ENCODE results near the gene C2CD4A. TPM values are rescaled to one million over a fixed set of nuclear protein-coding genes. Genes with fewer than 3 reads are reported as not detected.

C2CD4A gene
- total RNA-seq, 1 experiment from 2014 or later: not detected

DNA sequence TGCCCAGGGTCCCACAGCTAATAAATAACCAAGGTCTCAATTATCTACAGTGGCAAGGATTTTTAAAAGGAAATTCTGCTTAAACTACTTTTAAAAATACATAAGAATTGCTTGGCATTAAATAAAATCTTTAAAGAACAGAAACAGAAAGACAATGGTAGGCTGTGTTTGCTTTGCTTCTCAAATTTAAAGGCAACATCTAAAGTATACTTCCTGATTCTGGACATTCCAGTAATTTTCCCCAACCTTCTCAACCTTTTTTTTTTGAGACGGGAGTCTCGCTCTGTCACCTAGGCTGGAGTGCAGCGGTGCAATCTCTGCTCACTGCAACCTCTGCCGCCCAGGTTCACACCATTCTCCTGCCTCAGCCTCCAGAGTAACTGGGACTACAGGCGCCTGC, 11.8 kb upstream of the C2CD4A start:
- no TSS peak for BruUV-seq (replicated peaks)
- H3K4me2 ChIP-seq (ENCODE audit: low read length): no peak overlapping the region
- POLR2A ChIA-PET: no interaction called here
- H3K4me3 ChIP-seq (replicated peaks in 1 of 2; ENCODE audit: low read depth in 1 of 2, low read length in 2 of 2): no peak overlapping the region
- no peaks in the 10 kb centered on the region for H3K9me2 ChIP-seq (ENCODE audit: insufficient read depth)
- H4K20me1 ChIP-seq (ENCODE audit: insufficient read depth): no peaks in the 10 kb centered on the region
- RAD21 ChIA-PET (ENCODE audit: low non-redundant PET in 1 of 2, low total read pairs in 2 of 2, uncharacterized antibody in 2 of 2, unreplicated experiment in 2 of 2): no interaction called here
- DNase-seq (ENCODE audit: low read depth, low spot score) (no peak), ATAC-seq (no peak)
- intact Hi-C loops (cut with micrococcal nuclease): no loop called here
- H3K79me2 ChIP-seq (ENCODE audit: insufficient read depth, low read length): peaks cover 18% of the 10 kb centered on the region
- TF ChIP-seq FOSL1 (IDR thresholded peaks at IDR 0.05; ENCODE audit: low read depth) (no peak), ZFX (IDR thresholded peaks at IDR 0.05) (no peak), ZNF274 (IDR thresholded peaks at IDR 0.05; ENCODE audit: low read depth, low read length) (no peak), CBX3 (IDR thresholded peaks at IDR 0.05; ENCODE audit: low read depth) (no peak), POLR2AphosphoS5 (IDR thresholded peaks at IDR 0.05; ENCODE audit: low read depth, low read length) (no peak), ATF3 (IDR thresholded peaks at IDR 0.05) (no peak), EZH2 (IDR thresholded peaks at IDR 0.05) (no peak), POLR2A (IDR thresholded peaks at IDR 0.05; ENCODE audit: borderline replicate concordance, extremely low read depth, insufficient read depth, insufficient read length) (no peak), SP1 (IDR thresholded peaks at IDR 0.05; ENCODE audit: low read depth) (no peak), RAD21 (IDR thresholded peaks at IDR 0.05; ENCODE audit: low read depth) (no peak)
- TF ChIP-seq, protein P1, sequence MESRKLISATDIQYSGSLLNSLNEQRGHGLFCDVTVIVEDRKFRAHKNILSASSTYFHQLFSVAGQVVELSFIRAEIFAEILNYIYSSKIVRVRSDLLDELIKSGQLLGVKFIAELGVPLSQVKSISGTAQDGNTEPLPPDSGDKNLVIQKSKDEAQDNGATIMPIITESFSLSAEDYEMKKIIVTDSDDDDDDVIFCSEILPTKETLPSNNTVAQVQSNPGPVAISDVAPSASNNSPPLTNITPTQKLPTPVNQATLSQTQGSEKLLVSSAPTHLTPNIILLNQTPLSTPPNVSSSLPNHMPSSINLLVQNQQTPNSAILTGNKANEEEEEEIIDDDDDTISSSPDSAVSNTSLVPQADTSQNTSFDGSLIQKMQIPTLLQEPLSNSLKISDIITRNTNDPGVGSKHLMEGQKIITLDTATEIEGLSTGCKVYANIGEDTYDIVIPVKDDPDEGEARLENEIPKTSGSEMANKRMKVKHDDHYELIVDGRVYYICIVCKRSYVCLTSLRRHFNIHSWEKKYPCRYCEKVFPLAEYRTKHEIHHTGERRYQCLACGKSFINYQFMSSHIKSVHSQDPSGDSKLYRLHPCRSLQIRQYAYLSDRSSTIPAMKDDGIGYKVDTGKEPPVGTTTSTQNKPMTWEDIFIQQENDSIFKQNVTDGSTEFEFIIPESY (IDR thresholded peaks at IDR 0.05; ENCODE audit: extremely low read depth, insufficient replicate concordance, low read length): no peak
- TF ChIP-seq, protein P2, sequence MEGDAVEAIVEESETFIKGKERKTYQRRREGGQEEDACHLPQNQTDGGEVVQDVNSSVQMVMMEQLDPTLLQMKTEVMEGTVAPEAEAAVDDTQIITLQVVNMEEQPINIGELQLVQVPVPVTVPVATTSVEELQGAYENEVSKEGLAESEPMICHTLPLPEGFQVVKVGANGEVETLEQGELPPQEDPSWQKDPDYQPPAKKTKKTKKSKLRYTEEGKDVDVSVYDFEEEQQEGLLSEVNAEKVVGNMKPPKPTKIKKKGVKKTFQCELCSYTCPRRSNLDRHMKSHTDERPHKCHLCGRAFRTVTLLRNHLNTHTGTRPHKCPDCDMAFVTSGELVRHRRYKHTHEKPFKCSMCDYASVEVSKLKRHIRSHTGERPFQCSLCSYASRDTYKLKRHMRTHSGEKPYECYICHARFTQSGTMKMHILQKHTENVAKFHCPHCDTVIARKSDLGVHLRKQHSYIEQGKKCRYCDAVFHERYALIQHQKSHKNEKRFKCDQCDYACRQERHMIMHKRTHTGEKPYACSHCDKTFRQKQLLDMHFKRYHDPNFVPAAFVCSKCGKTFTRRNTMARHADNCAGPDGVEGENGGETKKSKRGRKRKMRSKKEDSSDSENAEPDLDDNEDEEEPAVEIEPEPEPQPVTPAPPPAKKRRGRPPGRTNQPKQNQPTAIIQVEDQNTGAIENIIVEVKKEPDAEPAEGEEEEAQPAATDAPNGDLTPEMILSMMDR (IDR thresholded peaks at IDR 0.05 in 2 of 3, conservative IDR thresholded peaks at IDR 0.05 in 1 of 3; ENCODE audit: borderline replicate concordance in 1 of 3, insufficient read depth in 1 of 3, low read depth in 2 of 3, low read length in 2 of 3): no peak
- H3K4me1 ChIP-seq (ENCODE audit: control insufficient read depth in 1 of 2, insufficient read depth in 2 of 2, low read length in 2 of 2): peaks cover 4 to 8% of the 10 kb centered on the region in 2 experiments
- H3K36me3 ChIP-seq (ENCODE audit: control insufficient read depth in 1 of 2, insufficient read depth in 2 of 2, low read length in 2 of 2): no peaks in the 10 kb centered on the region
- H3K9me3 ChIP-seq (ENCODE audit: control insufficient read depth in 1 of 2, insufficient read depth in 1 of 2, low read depth in 1 of 2, low read length in 2 of 2): no peaks in the 10 kb centered on the region
- CTCF ChIA-PET: no interaction called here
- H3K9ac ChIP-seq (ENCODE audit: low read length): no peak overlapping the region
- H2AFZ ChIP-seq (ENCODE audit: low read depth, low read length, poor library complexity, severe bottlenecking): no peak overlapping the region
- H3K27ac ChIP-seq (ENCODE audit: low read depth, low read length): no peak overlapping the region
- no peaks in the 10 kb centered on the region for H3K27me3 ChIP-seq (ENCODE audit: insufficient read depth, low read length)
